AG08396 (cell line): ENCODE measurements around the gene SLAMF8.

ENCODE experiments used
- DNase-seq: peaks from one replicate; pipeline ENCODE4 v3.0.0; 2012; ENCODE audit warnings: low spot score, mixed read lengths

SLAMF8 gene

DNA sequence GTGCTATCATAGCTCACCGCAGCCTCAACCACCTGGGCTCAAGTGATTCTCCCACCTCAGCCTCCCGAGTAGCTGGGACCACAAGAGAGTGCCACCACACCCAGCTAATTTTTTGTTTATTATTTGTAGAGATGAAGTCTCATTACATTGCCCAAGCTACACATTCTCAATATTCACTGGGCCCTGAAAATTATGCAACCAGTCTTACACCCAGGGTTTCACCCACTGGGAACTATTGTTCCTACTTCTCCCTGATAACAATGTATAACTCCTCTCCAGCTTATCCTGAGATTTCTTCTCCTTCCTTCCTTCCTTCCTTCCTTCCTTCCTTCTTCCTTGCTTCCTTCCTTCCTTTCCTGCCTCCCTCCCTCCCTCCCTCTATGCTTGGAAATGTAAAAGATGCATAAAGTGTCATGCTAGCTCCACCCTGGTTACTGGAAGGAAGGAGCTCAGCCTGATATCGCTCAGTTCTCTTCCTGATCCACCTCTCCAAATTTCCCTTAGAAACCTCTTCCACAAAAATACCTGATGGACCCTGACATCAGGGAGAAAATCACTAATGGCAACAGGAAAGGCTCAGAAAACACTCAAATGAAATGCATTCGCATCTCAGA, 47.0 kb downstream of the SLAMF8 start:
- no peak for DNase-seq

DNA sequence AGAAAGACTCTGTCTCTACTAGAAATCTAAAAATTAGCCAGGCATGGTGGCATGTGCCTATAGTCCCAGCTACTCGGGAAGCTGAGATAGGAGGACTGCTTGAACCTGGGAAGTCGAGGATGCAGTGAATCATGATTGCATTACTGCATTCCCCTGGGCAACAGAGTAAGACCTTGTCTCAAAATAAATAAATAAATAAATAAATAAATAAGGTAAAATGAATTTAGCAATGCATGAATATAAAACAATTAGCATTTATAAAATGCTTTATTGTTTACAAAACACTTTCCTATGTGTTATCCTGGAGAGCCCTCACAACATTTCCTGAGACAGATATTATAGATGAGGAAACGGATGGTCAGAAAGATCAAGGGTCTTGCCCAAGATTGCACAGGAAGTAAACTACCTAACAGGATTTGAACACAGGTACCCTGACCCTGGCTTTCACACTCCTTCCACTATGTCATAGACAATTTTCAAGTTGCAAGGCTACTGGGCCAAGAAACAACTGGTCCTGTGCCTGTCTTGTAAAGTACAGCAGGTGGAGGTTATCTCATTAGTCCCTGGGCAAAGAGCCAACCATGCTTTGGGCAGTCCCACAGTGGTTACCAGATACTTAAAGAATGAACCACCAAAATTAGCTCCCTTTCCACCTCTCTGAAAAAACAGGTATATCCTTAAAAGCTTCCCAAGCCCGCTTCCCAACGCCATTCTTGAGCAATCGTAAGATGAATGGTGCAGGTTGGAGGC, 51.2 kb downstream of the SLAMF8 start:
- no peak for DNase-seq

DNA sequence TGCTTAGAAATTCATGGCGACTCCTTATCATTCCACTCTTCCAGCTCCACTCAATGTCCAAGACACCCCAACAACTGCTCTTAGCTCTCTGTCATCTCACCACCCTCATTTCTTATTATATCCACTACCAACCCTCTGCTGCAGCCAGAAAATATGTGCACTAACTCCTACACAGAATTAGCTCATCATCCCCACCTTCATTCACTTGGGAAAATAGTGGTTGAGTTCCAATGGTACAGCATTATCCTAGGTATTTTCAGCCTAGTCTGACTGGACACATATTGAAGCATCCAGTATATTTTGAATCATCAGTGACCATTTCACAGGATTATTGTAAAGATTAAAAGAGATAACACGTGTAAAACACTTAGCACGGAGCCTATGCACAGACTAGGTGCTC, 52.5 kb downstream of the SLAMF8 start:
- DNase-seq: no peak

DNA sequence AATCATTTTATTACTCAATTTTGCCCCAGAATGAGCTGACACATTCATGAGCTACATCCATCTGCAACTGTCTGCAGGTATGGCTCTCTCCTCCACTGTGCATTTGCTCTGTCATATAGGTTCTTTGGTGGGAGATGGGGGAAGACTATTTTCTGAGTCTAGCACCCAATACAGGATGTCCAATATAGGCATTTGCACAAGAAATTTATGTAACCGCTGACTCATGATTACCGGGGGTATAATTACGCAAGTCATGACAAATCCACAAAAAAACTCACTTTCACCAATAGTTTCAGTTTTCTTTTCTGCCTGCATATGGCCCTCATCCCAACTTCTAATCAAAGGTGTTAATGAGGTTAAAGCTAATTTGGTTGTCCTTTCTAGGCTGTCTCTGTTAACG, 53.3 kb downstream of the SLAMF8 start:
- peak; percentile 59 for DNase-seq

DNA sequence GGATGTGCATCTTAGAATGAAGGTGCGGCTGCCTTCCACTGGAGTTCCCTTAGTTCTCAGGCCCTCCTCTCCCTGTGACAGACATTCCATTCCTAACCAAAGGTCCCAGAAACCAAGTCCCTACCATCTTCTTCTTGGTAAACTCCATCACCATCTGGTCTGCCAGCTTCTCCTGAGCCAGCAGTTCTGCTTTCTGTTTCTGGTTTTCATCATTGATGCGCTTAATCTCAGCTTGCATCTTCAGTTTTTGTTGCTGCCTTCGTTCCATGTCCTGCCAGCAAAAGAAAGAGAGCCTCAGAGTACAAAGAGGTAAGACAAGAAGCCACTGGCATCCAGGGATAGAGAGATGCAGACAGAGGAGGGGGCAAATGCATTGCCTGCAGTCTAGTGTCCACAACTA, 53.8 kb downstream of the SLAMF8 start:
- DNase-seq: no peak

DNA sequence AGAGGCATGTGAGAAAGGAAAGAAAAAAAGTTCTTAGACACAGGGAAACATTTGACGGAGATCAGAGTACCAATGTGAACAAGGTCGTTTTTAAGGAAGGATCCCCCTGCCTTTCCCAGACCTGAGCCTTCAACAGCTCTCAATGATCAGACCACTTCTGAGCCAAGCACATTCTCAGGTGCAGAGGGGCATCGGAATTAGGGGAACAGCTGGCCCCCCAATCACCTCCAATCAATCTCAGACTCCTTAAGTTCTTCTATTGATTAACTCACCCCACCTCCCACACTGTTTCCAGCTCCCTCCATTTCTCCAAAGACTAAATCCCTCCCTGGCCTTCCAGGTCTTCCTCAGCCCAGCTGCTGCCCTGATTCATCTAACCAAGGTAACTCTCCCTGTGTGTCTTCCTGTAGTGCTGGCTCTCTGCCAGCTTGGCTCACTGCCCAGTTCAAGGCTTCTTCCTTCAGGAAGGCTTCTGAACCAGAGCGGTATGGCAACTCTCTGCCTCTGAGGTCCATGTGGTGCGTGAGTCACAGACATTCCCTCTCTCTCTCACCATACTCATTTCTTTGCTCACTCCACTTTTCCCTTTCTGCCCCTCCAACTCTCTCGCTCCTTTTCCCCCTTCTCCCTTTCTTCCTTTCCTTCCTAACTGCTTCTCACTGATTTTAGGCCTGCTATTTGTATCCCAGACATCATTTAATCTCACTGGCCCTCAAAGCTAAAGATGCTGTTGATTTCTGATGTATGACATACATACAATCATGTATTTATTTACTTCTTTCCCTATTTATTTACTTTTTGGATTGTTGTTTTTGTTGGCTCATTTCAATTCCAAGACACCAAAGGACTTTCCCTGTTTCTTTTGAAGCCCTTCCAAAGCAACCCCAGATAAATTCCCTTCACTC, 55.2 kb downstream of the SLAMF8 start:
- peak; percentile 82 for DNase-seq

DNA sequence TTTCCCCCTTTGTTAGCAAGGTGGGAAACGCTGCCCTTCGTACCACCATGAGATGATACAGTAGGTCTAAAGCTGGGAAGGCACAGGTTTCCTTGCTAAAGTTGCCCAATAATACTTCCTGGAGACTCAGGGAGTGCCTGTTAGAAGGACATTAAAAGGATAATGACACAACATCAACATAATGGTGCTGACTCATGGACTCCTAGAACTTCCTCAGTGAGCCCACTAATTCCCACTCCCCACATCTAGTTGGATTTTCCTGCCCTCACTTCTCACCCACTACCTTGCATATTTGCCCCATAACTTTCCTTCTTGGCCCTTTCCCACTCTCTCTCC, 55.8 kb downstream of the SLAMF8 start:
- no peak for DNase-seq

DNA sequence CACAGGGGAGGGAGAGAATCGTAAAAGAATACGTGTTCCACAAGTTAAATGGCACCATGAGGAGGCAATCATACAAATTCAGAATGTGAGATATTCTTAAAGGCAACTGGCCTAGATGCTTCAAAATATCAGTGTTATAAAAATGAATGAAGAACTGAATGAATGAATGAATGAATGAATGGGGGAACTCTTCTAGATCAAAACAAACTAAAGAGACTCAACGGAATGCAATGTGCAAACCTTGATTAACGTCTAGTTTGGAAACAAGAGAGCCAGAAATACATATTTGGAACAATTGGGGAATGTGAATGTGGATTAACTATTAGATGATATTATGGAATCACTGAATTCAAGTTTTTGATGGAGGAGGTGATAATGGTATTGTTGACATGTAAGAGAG, 56.5 kb downstream of the SLAMF8 start:
- no peak for DNase-seq

DNA sequence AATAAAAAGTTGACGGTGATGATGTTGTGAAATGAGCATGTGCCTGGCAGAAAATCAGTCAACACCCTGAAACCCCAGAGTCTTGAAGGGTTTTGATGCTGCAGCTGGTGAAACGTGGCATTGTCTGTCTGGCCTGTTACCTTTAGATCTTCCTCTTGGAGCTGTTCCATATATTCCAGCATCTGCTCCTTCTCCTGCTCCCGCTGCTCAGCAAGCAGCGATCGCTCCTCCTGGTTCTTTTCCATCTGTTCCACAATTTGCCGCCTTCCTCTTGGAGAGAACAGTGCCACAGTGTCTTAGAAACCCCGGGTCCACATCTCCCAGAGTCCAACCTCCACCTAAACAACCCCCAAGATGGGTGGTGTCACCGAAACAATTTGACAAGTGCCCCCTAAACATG, 57.6 kb downstream of the SLAMF8 start:
- no peak for DNase-seq
